HCT116 (cell line): ENCODE results near the gene CCDC74A. TPM values are rescaled to one million over a fixed set of nuclear protein-coding genes. Genes with fewer than 3 reads are reported as not detected.

Experiments used
- ATAC-seq: fragments of 200-7000 bp; cut with Tn5 transposase; 2 replicates; pipeline ENCODE4 v1.9.1; 2020; ENCODE audit warnings: mild to moderate bottlenecking, moderate library complexity
- BruUV-seq: library from RNA; stranded (reverse); fragments of 400-500 nt; replicated peaks from 2 replicates; lab custom pipeline; 2021; lab: Mats Ljungman, UMichigan
- CTCF ChIA-PET: fragments of 300-600 bp; sonication (Branson Sonifier 250); formaldehyde crosslinking; loops from one replicate; lab custom pipeline; 2021; ENCODE audit warnings: antibody characterized with exemption; lab: Charles Lee
- POLR2A ChIA-PET: fragments of 300-600, 350-600 bp; sonication (Branson Sonifier 250); formaldehyde crosslinking; loops from one replicate; lab custom pipeline; 2021; ENCODE audit warnings: antibody characterized with exemption; lab: Charles Lee
- RAD21 ChIA-PET, 2 experiments: fragments of 300-600 bp; sonication (Branson Sonifier 250); formaldehyde crosslinking; loops; one replicate each; lab custom pipeline; 2023; ENCODE audit warnings: low total read pairs in 2 of 2; ENCODE audit not compliant: uncharacterized antibody in 2 of 2, unreplicated experiment in 2 of 2, low non-redundant PET in 1 of 2; lab: Charles Lee
- DNase-seq: peaks from one replicate; pipeline ENCODE4 v3.0.0-alpha.2; 2010; ENCODE audit warnings: low read depth, low spot score
- H2AFZ ChIP-seq: fragments of 200-600 bp; shearing (Covaris generic), sonication (generic); 2 replicates; pipeline ENCODE4 v1.6.1; 2017; ENCODE audit warnings: low read depth, mixed run types, mixed read lengths, antibody characterized with exemption, low read length; ENCODE audit not compliant: poor library complexity, severe bottlenecking
- H3K27ac ChIP-seq: 2 replicates; pipeline ENCODE4 v1.5.1; 2012; ENCODE audit warnings: low read depth, low read length
- H3K27me3 ChIP-seq: fragments of 200-600 bp; sonication (generic); 2 replicates; pipeline ENCODE4 v1.6.1; 2016; ENCODE audit warnings: mixed run types, low read length, mixed read lengths; ENCODE audit not compliant: insufficient read depth
- H3K36me3 ChIP-seq, 2 experiments: fragments of 200-500 bp in 1 of 2; fragments of 200-600 bp in 1 of 2; sonication (Bioruptor generic) in 1 of 2; sonication (generic) in 1 of 2; 2 replicates each; pipeline versions ENCODE4 v1.5.1 to v1.6.1; 2014 to 2016; ENCODE audit warnings: low read length in 2 of 2, inconsistent platforms in 1 of 2, mixed read lengths in 1 of 2, mixed run types in 1 of 2; ENCODE audit not compliant: insufficient read depth in 2 of 2, control insufficient read depth in 1 of 2
- H3K4me1 ChIP-seq, 2 experiments: fragments of 200-600 bp in 1 of 2; sonication (generic) in 1 of 2; 2 replicates each; pipeline versions ENCODE4 v1.5.1 to v1.6.1; 2012 to 2017; ENCODE audit warnings: low read length in 2 of 2, inconsistent platforms in 1 of 2, mild to moderate bottlenecking in 1 of 2, mixed read lengths in 1 of 2, mixed run types in 1 of 2, moderate library complexity in 1 of 2; ENCODE audit not compliant: insufficient read depth in 2 of 2, control insufficient read depth in 1 of 2
- H3K4me2 ChIP-seq: fragments of 200-600 bp; sonication (generic); 2 replicates; pipeline ENCODE4 v1.6.1; 2017; ENCODE audit warnings: mixed run types, low read length, mixed read lengths
- H3K4me3 ChIP-seq, 2 experiments: fragments of 200-600 bp in 1 of 2; sonication (generic) in 1 of 2; replicated peaks in 1 of 2; 2 replicates each; pipeline ENCODE4 v1.5.1; 2011 to 2016; ENCODE audit warnings: low read length in 2 of 2, control low read depth in 1 of 2, low read depth in 1 of 2, mild to moderate bottlenecking in 1 of 2, mixed read lengths in 1 of 2, mixed run types in 1 of 2
- H3K79me2 ChIP-seq: fragments of 200-600 bp; sonication (generic); 2 replicates; pipeline ENCODE4 v1.6.1; 2017; ENCODE audit warnings: mild to moderate bottlenecking, mixed run types, low read length, moderate library complexity, mixed read lengths; ENCODE audit not compliant: insufficient read depth
- H3K9ac ChIP-seq: fragments of 200-600 bp; sonication (generic); 2 replicates; pipeline ENCODE4 v1.6.1; 2016; ENCODE audit warnings: low read length, mixed read lengths
- H3K9me2 ChIP-seq: fragments of 200-600 bp; sonication (generic), shearing (Covaris generic); 2 replicates; pipeline ENCODE4 v1.6.1; 2017; ENCODE audit warnings: mixed run types, mild to moderate bottlenecking, moderate library complexity; ENCODE audit not compliant: insufficient read depth
- H3K9me3 ChIP-seq, 2 experiments: fragments of 200-500 bp in 1 of 2; fragments of 200-600 bp in 1 of 2; sonication (Bioruptor generic) in 1 of 2; sonication (generic) in 1 of 2; 2 replicates each; pipeline ENCODE4 v1.6.1; 2014 to 2017; ENCODE audit warnings: low read length in 2 of 2, mixed read lengths in 2 of 2, inconsistent platforms in 1 of 2, low read depth in 1 of 2, mild to moderate bottlenecking in 1 of 2, mixed run types in 1 of 2, moderate library complexity in 1 of 2; ENCODE audit not compliant: control insufficient read depth in 1 of 2, insufficient read depth in 1 of 2
- H4K20me1 ChIP-seq: fragments of 200-600 bp; sonication (generic), shearing (Covaris generic); 2 replicates; pipeline ENCODE4 v1.6.1; 2017; ENCODE audit warnings: mixed run types, mild to moderate bottlenecking, moderate library complexity; ENCODE audit not compliant: insufficient read depth
- ATF3 ChIP-seq: IDR thresholded peaks from 2 replicates; pipeline ENCODE4 v1.6.1; 2012
- CBX3 ChIP-seq: IDR thresholded peaks from 2 replicates; pipeline ENCODE4 v1.6.1; 2012; ENCODE audit warnings: low read depth
- EGR1 ChIP-seq: IDR thresholded peaks from 2 replicates; pipeline ENCODE4 v1.6.1; 2012; ENCODE audit warnings: low read depth
- ELF1 ChIP-seq: IDR thresholded peaks from 2 replicates; pipeline ENCODE4 v1.6.1; 2012; ENCODE audit warnings: low read depth, borderline replicate concordance
- EZH2 ChIP-seq: fragments of 200-600 bp; sonication (generic); IDR thresholded peaks from 2 replicates; pipeline ENCODE4 v1.6.1; 2017; ENCODE audit warnings: antibody characterized with exemption, mixed run types
- EZH2phosphoT487 ChIP-seq: fragments of 200-600 bp; IDR thresholded peaks from 2 replicates; pipeline ENCODE4 v1.6.1; 2018; ENCODE audit warnings: antibody characterized with exemption, borderline replicate concordance
- FOSL1 ChIP-seq: IDR thresholded peaks from 2 replicates; pipeline ENCODE4 v1.6.1; 2012; ENCODE audit warnings: low read depth
- JUND ChIP-seq: IDR thresholded peaks from 2 replicates; pipeline ENCODE4 v1.6.1; 2012
- MAX ChIP-seq: IDR thresholded peaks from 2 replicates; pipeline ENCODE4 v1.6.1; 2012
- POLR2A ChIP-seq: IDR thresholded peaks from 2 replicates; pipeline ENCODE4 v1.7.0; 2011; ENCODE audit warnings: borderline replicate concordance; ENCODE audit not compliant: insufficient read depth, insufficient read length; ENCODE audit errors: extremely low read depth
- SIN3A ChIP-seq: IDR thresholded peaks from 2 replicates; pipeline ENCODE4 v1.6.1; 2012; ENCODE audit warnings: low read depth
- SP1 ChIP-seq: IDR thresholded peaks from 2 replicates; pipeline ENCODE4 v1.6.1; 2012; ENCODE audit warnings: low read depth
- SRF ChIP-seq: IDR thresholded peaks from 2 replicates; pipeline ENCODE4 v1.6.1; 2012; ENCODE audit warnings: low read depth
- TCF7L2 ChIP-seq: IDR thresholded peaks from 2 replicates; pipeline ENCODE4 v1.7.0; 2011; ENCODE audit warnings: borderline replicate concordance, inconsistent platforms; ENCODE audit not compliant: insufficient read depth, insufficient read length; ENCODE audit errors: extremely low read depth
- ZBTB33 ChIP-seq: IDR thresholded peaks from 2 replicates; pipeline ENCODE4 v1.6.1; 2011; ENCODE audit warnings: mild to moderate bottlenecking, low read length, moderate library complexity; ENCODE audit not compliant: insufficient replicate concordance; ENCODE audit errors: extremely low read depth
- ZFX ChIP-seq: fragments of 450-650 bp; IDR thresholded peaks from 2 replicates; pipeline ENCODE4 v1.6.1; 2017
- ZNF274 ChIP-seq: fragments of 200-500 bp; sonication (Bioruptor generic); IDR thresholded peaks from 2 replicates; pipeline ENCODE4 v1.6.1; 2014; ENCODE audit warnings: mild to moderate bottlenecking, low read depth, low read length, inconsistent platforms
- intact Hi-C: fragments of 100-400 bp; cut with micrococcal nuclease; formaldehyde crosslinking; loops from 2 replicates; pipeline ENCODE4 v1.10.0; 2022
- total RNA-seq: library from RNA; stranded (reverse); gene quantifications from one replicate; pipeline ENCODE4 v1.2.1, GENCODE V29; 2021; ENCODE audit not compliant: unreplicated experiment
- TF ChIP-seq, protein P1 (sequence below): IDR thresholded peaks from 2 replicates; pipeline ENCODE4 v1.6.1; 2012; ENCODE audit warnings: low read depth
- TF ChIP-seq, protein P2 (sequence below), 3 experiments: fragments of 200-600 bp in 1 of 3; sonication (generic) in 1 of 3; IDR thresholded peaks in 2 of 3; conservative IDR thresholded peaks in 1 of 3; 2 replicates each; pipeline ENCODE4 v1.5.1; 2012 to 2017; ENCODE audit warnings: low read depth in 2 of 3, low read length in 2 of 3, antibody characterized with exemption in 1 of 3, borderline replicate concordance in 1 of 3, control low read depth in 1 of 3, mild to moderate bottlenecking in 1 of 3, mixed read lengths in 1 of 3, mixed run types in 1 of 3, moderate library complexity in 1 of 3; ENCODE audit not compliant: insufficient read depth in 1 of 3

The CCDC74A gene
- total RNA-seq, 1 experiment from 2014 or later, result 13.6 TPM

GRCh38 chr2:131492418-131493198 lies 35.1 kb upstream of the CCDC74A start:
- BruUV-seq, result no TSS peak
- peak overlapping the region; percentile 84 for H3K27ac ChIP-seq
- intact Hi-C loops, result loop anchor here (1.0 to 2.0 kb wide), 2 partner anchors 79 to 338 kb away; no protein-coding TSS in a partner anchor
- peak; percentile 95 for DNase-seq
- H3K9me3 ChIP-seq, result no peaks in the 10 kb centered on the region
- CTCF ChIA-PET, result interaction anchor here (0.6 to 1.0 kb wide), 9 partner anchors 11 to 695 kb away, joined by 3 to 5 read pairs (median 3); no protein-coding TSS in a partner anchor
- POLR2A ChIA-PET, result no interaction called here
- H3K4me1 ChIP-seq, result peaks cover 2 to 26% of the 10 kb centered on the region in 2 experiments; a peak in 2 of 4 replicates
- peak overlapping the region; percentile 93 for H3K4me2 ChIP-seq
- no peak overlapping the region for H2AFZ ChIP-seq
- no peaks in the 10 kb centered on the region for H3K27me3 ChIP-seq
- no peaks in the 10 kb centered on the region for H3K9me2 ChIP-seq
- peaks cover 0 to 9% of the 10 kb centered on the region in 2 experiments; a peak in 1 of 4 replicates for H3K36me3 ChIP-seq
- peak overlapping the region; percentile 96 for H3K9ac ChIP-seq
- peak overlapping the region; percentile 90 to 93 for H3K4me3 ChIP-seq
- H4K20me1 ChIP-seq, result no peaks in the 10 kb centered on the region
- H3K79me2 ChIP-seq, result peaks cover 85% of the 10 kb centered on the region
- ATAC-seq, result peak; percentile 83
- RAD21 ChIA-PET, result no interaction called here
- TF ChIP-seq, protein P1, sequence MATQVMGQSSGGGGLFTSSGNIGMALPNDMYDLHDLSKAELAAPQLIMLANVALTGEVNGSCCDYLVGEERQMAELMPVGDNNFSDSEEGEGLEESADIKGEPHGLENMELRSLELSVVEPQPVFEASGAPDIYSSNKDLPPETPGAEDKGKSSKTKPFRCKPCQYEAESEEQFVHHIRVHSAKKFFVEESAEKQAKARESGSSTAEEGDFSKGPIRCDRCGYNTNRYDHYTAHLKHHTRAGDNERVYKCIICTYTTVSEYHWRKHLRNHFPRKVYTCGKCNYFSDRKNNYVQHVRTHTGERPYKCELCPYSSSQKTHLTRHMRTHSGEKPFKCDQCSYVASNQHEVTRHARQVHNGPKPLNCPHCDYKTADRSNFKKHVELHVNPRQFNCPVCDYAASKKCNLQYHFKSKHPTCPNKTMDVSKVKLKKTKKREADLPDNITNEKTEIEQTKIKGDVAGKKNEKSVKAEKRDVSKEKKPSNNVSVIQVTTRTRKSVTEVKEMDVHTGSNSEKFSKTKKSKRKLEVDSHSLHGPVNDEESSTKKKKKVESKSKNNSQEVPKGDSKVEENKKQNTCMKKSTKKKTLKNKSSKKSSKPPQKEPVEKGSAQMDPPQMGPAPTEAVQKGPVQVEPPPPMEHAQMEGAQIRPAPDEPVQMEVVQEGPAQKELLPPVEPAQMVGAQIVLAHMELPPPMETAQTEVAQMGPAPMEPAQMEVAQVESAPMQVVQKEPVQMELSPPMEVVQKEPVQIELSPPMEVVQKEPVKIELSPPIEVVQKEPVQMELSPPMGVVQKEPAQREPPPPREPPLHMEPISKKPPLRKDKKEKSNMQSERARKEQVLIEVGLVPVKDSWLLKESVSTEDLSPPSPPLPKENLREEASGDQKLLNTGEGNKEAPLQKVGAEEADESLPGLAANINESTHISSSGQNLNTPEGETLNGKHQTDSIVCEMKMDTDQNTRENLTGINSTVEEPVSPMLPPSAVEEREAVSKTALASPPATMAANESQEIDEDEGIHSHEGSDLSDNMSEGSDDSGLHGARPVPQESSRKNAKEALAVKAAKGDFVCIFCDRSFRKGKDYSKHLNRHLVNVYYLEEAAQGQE, result no peak
- TF ChIP-seq EZH2 (no peak), SIN3A (peak; percentile 65), ZNF274 (no peak), EZH2phosphoT487 (no peak), SRF (peak; percentile 91), JUND (no peak), POLR2A (no peak), CBX3 (peak; percentile 94), MAX (peak; percentile 80), ZBTB33 (no peak), ATF3 (no peak), FOSL1 (no peak), TCF7L2 (peak; percentile 86), ELF1 (no peak), EGR1 (no peak), ZFX (no peak; the same call in 1 of the 2 replicates), SP1 (peak; percentile 85)
- TF ChIP-seq, protein P2, sequence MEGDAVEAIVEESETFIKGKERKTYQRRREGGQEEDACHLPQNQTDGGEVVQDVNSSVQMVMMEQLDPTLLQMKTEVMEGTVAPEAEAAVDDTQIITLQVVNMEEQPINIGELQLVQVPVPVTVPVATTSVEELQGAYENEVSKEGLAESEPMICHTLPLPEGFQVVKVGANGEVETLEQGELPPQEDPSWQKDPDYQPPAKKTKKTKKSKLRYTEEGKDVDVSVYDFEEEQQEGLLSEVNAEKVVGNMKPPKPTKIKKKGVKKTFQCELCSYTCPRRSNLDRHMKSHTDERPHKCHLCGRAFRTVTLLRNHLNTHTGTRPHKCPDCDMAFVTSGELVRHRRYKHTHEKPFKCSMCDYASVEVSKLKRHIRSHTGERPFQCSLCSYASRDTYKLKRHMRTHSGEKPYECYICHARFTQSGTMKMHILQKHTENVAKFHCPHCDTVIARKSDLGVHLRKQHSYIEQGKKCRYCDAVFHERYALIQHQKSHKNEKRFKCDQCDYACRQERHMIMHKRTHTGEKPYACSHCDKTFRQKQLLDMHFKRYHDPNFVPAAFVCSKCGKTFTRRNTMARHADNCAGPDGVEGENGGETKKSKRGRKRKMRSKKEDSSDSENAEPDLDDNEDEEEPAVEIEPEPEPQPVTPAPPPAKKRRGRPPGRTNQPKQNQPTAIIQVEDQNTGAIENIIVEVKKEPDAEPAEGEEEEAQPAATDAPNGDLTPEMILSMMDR (IDR thresholded peaks at IDR 0.05 in 2 of 3, conservative IDR thresholded peaks at IDR 0.05 in 1 of 3; ENCODE audit: borderline replicate concordance in 1 of 3, insufficient read depth in 1 of 3, low read depth in 2 of 3, low read length in 2 of 3), result peak; percentile 74 to 93 (median 89)
